ENCODE data around the gene RABGAP1.

GRCh38 chr9:122900791-122901190 lies 40.0 kb upstream of the RABGAP1 start:
- TF ChIP-seq TAF1 (IDR thresholded peaks at IDR 0.05; ENCODE audit: low read depth) (no peak), POLR2AphosphoS5 (IDR thresholded peaks at IDR 0.05) (no peak), MXI1 (conservative IDR thresholded peaks at IDR 0.05; ENCODE audit: poor library complexity, severe bottlenecking) (no peak), RAD21 (conservative IDR thresholded peaks at IDR 0.05) (no peak), REST (IDR thresholded peaks at IDR 0.05; ENCODE audit: borderline replicate concordance) (no peak)
- TF ChIP-seq, protein P1, sequence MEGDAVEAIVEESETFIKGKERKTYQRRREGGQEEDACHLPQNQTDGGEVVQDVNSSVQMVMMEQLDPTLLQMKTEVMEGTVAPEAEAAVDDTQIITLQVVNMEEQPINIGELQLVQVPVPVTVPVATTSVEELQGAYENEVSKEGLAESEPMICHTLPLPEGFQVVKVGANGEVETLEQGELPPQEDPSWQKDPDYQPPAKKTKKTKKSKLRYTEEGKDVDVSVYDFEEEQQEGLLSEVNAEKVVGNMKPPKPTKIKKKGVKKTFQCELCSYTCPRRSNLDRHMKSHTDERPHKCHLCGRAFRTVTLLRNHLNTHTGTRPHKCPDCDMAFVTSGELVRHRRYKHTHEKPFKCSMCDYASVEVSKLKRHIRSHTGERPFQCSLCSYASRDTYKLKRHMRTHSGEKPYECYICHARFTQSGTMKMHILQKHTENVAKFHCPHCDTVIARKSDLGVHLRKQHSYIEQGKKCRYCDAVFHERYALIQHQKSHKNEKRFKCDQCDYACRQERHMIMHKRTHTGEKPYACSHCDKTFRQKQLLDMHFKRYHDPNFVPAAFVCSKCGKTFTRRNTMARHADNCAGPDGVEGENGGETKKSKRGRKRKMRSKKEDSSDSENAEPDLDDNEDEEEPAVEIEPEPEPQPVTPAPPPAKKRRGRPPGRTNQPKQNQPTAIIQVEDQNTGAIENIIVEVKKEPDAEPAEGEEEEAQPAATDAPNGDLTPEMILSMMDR (IDR thresholded peaks at IDR 0.05; ENCODE audit: poor library complexity, severe bottlenecking): no peak

Data from neural cell (in vitro differentiated cells).